Inflammatory macrophage (primary cell): ENCODE data around the gene CES2.

Source experiments
- DNase-seq, 2 donors: peaks; one replicate each; pipeline ENCODE4 v3.0.0-alpha.2; 2020 to 2022

The CES2 gene

GRCh38 chr16:66903544-66904427 is 31.5 kb upstream of the CES2 start:
- no peak for DNase-seq

- no peak for DNase-seq
Observed at GRCh38 chr16:66904428-66904845, 30.9 kb upstream of the CES2 start.

- DNase-seq = no peak
Observed at GRCh38 chr16:66904846-66905632, 30.3 kb upstream of the CES2 start.

- DNase-seq = no peak
Observed at GRCh38 chr16:66905633-66906539, 29.4 kb upstream of the CES2 start.

GRCh38 chr16:66906916-66907836 is 28.1 kb upstream of the CES2 start:
- DNase-seq = no peak

- no peak for DNase-seq
Observed at GRCh38 chr16:66908116-66908515, 27.2 kb upstream of the CES2 start.

GRCh38 chr16:66908762-66909559 is 26.4 kb upstream of the CES2 start:
- no peak for DNase-seq

GRCh38 chr16:66910175-66910940 is 25.0 kb upstream of the CES2 start:
- no peak for DNase-seq

GRCh38 chr16:66911112-66911511 is 24.2 kb upstream of the CES2 start:
- no peak for DNase-seq

GRCh38 chr16:66911801-66912200 is 23.5 kb upstream of the CES2 start:
- DNase-seq = no peak

GRCh38 chr16:66913081-66913480 is 22.2 kb upstream of the CES2 start:
- no peak for DNase-seq

GRCh38 chr16:66913711-66914110 is 21.6 kb upstream of the CES2 start:
- no peak for DNase-seq

GRCh38 chr16:66914541-66914940 is 20.8 kb upstream of the CES2 start:
- DNase-seq = no peak

GRCh38 chr16:66915041-66915440 is 20.3 kb upstream of the CES2 start:
- DNase-seq = no peak

- no peak for DNase-seq
Observed at GRCh38 chr16:66916518-66916917, 18.8 kb upstream of the CES2 start.

- no peak for DNase-seq
Observed at GRCh38 chr16:66917741-66918140, 17.6 kb upstream of the CES2 start.

- no peak for DNase-seq
Observed at GRCh38 chr16:66918355-66918754, 17.0 kb upstream of the CES2 start.

- DNase-seq = no peak
Observed at GRCh38 chr16:66918803-66919568, 16.3 kb upstream of the CES2 start, which contains the start of gene CDH16. Gene CDH16 (minus strand): TSS chr16:66918885. CDS start chr16:66918065, 820 bp downstream.
